Measurements from ENCODE around the gene TBL3.

DNA sequence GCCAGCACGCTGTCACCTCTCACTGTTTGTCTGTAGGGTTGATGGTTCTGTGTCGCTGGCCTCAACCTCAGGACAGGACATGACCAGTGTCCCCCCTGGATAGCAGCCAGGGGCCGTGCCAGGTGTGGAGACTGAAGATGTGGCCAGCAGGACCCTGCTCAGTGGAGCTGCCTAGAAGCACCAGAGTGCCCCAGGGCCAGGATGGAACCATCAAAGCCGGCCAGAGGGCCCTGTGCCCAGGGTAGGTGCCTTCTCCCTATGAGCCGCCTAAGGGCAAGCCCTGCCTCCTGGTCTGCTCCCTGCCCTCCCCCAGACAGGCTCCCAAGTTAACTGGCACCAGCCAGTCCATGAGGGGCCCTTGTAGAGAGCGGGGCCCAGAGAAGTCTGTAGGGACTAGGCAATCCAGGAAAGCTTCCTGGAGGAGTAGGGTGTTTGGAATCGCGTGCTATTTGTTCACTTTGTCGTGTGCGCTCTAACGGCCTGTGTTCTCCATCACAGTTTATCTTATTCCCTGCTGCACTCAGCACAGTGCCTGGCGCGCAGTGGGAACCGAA is 13.1 kb upstream of the TBL3 start:
- TF ChIP-seq CTCF (optimal IDR thresholded peaks at IDR 0.05 in 1 of 3, IDR thresholded peaks at IDR 0.05 in 1 of 3, conservative IDR thresholded peaks at IDR 0.05 in 1 of 3; ENCODE audit: extremely low read depth in 1 of 3, insufficient read depth in 2 of 3, low read length in 3 of 3) = no peak
- TF ChIP-seq EZH2 (IDR thresholded peaks at IDR 0.05; ENCODE audit: low read length) = no peak

Measured in keratinocyte (primary cell).